PC-3 (cell line): ENCODE results near the gene CAMK2B. TPM values are rescaled to one million over a fixed set of nuclear protein-coding genes. Genes with fewer than 3 reads are reported as not detected.

Experiments
- ATAC-seq: fragments of 200-7000 bp; cut with Tn5 transposase; 2 replicates; pipeline ENCODE4 v1.9.1; 2020; ENCODE audit warnings: mild to moderate bottlenecking, moderate library complexity
- BruUV-seq: library from RNA; stranded (reverse); fragments of 400-500 nt; replicated peaks from 2 replicates; lab custom pipeline; 2021; lab: Mats Ljungman, UMichigan
- CTCF ChIA-PET: fragments of 300-600 bp; sonication (Branson Sonifier 250); formaldehyde crosslinking; loops from one replicate; lab custom pipeline; 2022; ENCODE audit warnings: antibody characterized with exemption; lab: Charles Lee
- POLR2A ChIA-PET: fragments of 300-600 bp; sonication (Branson Sonifier 250); formaldehyde crosslinking; loops from one replicate; lab custom pipeline; 2022; ENCODE audit warnings: antibody characterized with exemption; ENCODE audit not compliant: unreplicated experiment; lab: Charles Lee
- DNase-seq: peaks from one replicate; pipeline ENCODE4 v3.0.0-alpha.2; 2015
- H2AFZ ChIP-seq: fragments of 300-600 bp; sonication (generic); 2 replicates; pipeline ENCODE4 v1.6.0; 2016; ENCODE audit warnings: antibody characterized with exemption, low read length
- H3F3A ChIP-seq: fragments of 300-600 bp; sonication (generic); one replicate; pipeline ENCODE4 v1.6.0; 2017; ENCODE audit warnings: antibody characterized with exemption, low read length, control low read depth, mild to moderate bottlenecking; ENCODE audit not compliant: unreplicated experiment
- H3K27ac ChIP-seq: fragments of 300-600 bp; sonication (generic); 2 replicates; pipeline ENCODE4 v1.5.1; 2016; ENCODE audit warnings: mild to moderate bottlenecking, low read length
- H3K27me3 ChIP-seq: fragments of 300-600 bp; sonication (generic); 2 replicates; pipeline ENCODE4 v1.6.1; 2016; ENCODE audit warnings: low read length, mixed read lengths
- H3K36me3 ChIP-seq: fragments of 300-600 bp; sonication (generic); 2 replicates; pipeline ENCODE4 v1.6.1; 2016; ENCODE audit warnings: low read depth, mixed run types, low read length, mixed read lengths
- H3K4me1 ChIP-seq: fragments of 300-600 bp; sonication (generic); 2 replicates; pipeline ENCODE4 v1.5.1; 2016; ENCODE audit warnings: low read length; ENCODE audit not compliant: insufficient read depth
- H3K4me2 ChIP-seq: fragments of 300-600 bp; sonication (generic); 2 replicates; pipeline ENCODE4 v1.6.0; 2016; ENCODE audit warnings: low read length
- H3K4me3 ChIP-seq: fragments of 300-600 bp; sonication (generic); 2 replicates; pipeline ENCODE4 v1.5.1; 2016; ENCODE audit warnings: mild to moderate bottlenecking, low read length, mixed read lengths
- H3K79me2 ChIP-seq: fragments of 300-600 bp; sonication (generic); 2 replicates; pipeline ENCODE4 v1.6.1; 2017; ENCODE audit warnings: low read length, mixed read lengths
- H3K9ac ChIP-seq: fragments of 300-600 bp; sonication (generic); 2 replicates; pipeline ENCODE4 v1.6.0; 2016; ENCODE audit warnings: mild to moderate bottlenecking, low read length
- H3K9me2 ChIP-seq: fragments of 300-600 bp; sonication (generic); replicated peaks from 2 replicates; pipeline ENCODE4 v1.6.1; 2016; ENCODE audit warnings: mixed run types, low read length, mixed read lengths
- H3K9me3 ChIP-seq: fragments of 300-600 bp; sonication (generic); 2 replicates; pipeline ENCODE4 v1.6.1; 2016; ENCODE audit warnings: low read length, mixed read lengths
- H4K20me1 ChIP-seq: fragments of 300-600 bp; sonication (generic); 2 replicates; pipeline ENCODE4 v1.6.1; 2016; ENCODE audit warnings: low read length, mixed read lengths
- CTCF ChIP-seq: fragments of 300-600 bp; sonication (generic); conservative IDR thresholded peaks from 2 replicates; pipeline ENCODE4 v1.5.1; 2017; ENCODE audit warnings: antibody characterized with exemption, low read depth, mild to moderate bottlenecking, low read length
- EZH2 ChIP-seq: fragments of 300-600 bp; sonication (generic); IDR thresholded peaks from one replicate; pipeline ENCODE4 v1.6.1; 2017; ENCODE audit warnings: antibody characterized with exemption, mild to moderate bottlenecking, low read length; ENCODE audit not compliant: unreplicated experiment
- EZH2phosphoT487 ChIP-seq: fragments of 300-600 bp; sonication (generic); IDR thresholded peaks from 2 replicates; pipeline ENCODE4 v1.6.1; 2018; ENCODE audit warnings: mild to moderate bottlenecking, antibody characterized with exemption, low read length, borderline replicate concordance
- intact Hi-C: fragments of 100-400 bp; cut with micrococcal nuclease; formaldehyde crosslinking; loops from 2 replicates; pipeline ENCODE4 v1.9.0; 2023
- total RNA-seq: library from RNA; depleted of rRNA; stranded (reverse); fragments of >200 nt; gene quantifications from 2 replicates; pipeline ENCODE4 v1.2.3, GENCODE V29; 2014

Gene CAMK2B
- total RNA-seq, 1 experiment from 2014 or later, result 1.2 TPM

GRCh38 chr7:44235582-44236332, 89.6 kb downstream of the CAMK2B start:
- no peak for DNase-seq
- H4K20me1 ChIP-seq, result no peaks in the 10 kb centered on the region

GRCh38 chr7:44235066-44235465, 90.3 kb downstream of the CAMK2B start:
- Histone ChIP-seq H3K27ac (no peak overlapping the region), H3K4me2 (no peak overlapping the region), H3K27me3 (no peaks in the 10 kb centered on the region), H3K4me3 (no peak overlapping the region), H3K9me3 (no peaks in the 10 kb centered on the region), H3F3A (no peaks in the 10 kb centered on the region), H2AFZ (no peak overlapping the region), H3K4me1 (no peaks in the 10 kb centered on the region), H3K9me2 (no peaks in the 10 kb centered on the region), H3K79me2 (no peaks in the 10 kb centered on the region), H4K20me1 (no peaks in the 10 kb centered on the region), H3K36me3 (no peaks in the 10 kb centered on the region), H3K9ac (no peak overlapping the region)
- intact Hi-C loops, result no loop called here
- ATAC-seq, result no peak
- BruUV-seq, result no TSS peak
- CTCF ChIA-PET, result no interaction called here
- TF ChIP-seq EZH2phosphoT487 (no peak), CTCF (no peak), EZH2 (no peak)
- no peak for DNase-seq
- POLR2A ChIA-PET, result no interaction called here

More at GRCh38 chr7:44235582-44236332, 89.6 kb downstream of the CAMK2B start:
- POLR2A ChIA-PET, result no interaction called here
- Histone ChIP-seq H3F3A (no peaks in the 10 kb centered on the region), H2AFZ (no peak overlapping the region), H3K27me3 (no peaks in the 10 kb centered on the region), H3K9me3 (no peaks in the 10 kb centered on the region), H3K9ac (no peak overlapping the region), H3K27ac (no peak overlapping the region), H3K36me3 (no peaks in the 10 kb centered on the region), H3K4me1 (no peaks in the 10 kb centered on the region), H3K79me2 (no peaks in the 10 kb centered on the region), H3K9me2 (no peaks in the 10 kb centered on the region), H3K4me3 (no peak overlapping the region), H3K4me2 (no peak overlapping the region)
- no peak for TF ChIP-seq EZH2
- TF ChIP-seq CTCF, result no peak
- no peak for TF ChIP-seq EZH2phosphoT487
- intact Hi-C loops, result no loop called here
- BruUV-seq, result no TSS peak
- CTCF ChIA-PET, result no interaction called here
- ATAC-seq, result no peak
